CD4-positive, alpha-beta memory T cell (primary cell): ENCODE measurements around the gene SCN5A. TPM values are rescaled to one million over a fixed set of nuclear protein-coding genes. Genes with fewer than 3 reads are reported as not detected.
A peak's percentile ranks its signal among the peaks of the same experiment; 100 is the strongest.
"Not testable (repeated sequence)": the region's sequence is repeated elsewhere in the genome, so short reads cannot be mapped to it uniquely, and the experiment has no call there.

Source experiments
- CTCF ChIA-PET: fragments of 350-600 bp; sonication (Branson Sonifier 250); formaldehyde crosslinking; loops from one replicate; lab custom pipeline; 2021; ENCODE audit warnings: inconsistent platforms; ENCODE audit not compliant: partially characterized antibody; lab: Charles Lee
- POLR2A ChIA-PET: fragments of 350-600 bp; sonication (Branson Sonifier 250); formaldehyde crosslinking; loops from one replicate; lab custom pipeline; 2021; ENCODE audit not compliant: partially characterized antibody; lab: Charles Lee
- DNase-seq, 5 donors: peaks; one replicate each; pipeline versions ENCODE4 v3.0.0 to v3.0.0-alpha.2; 2020 to 2022; ENCODE audit warnings: mixed read lengths in 1 of 5
- H3K27ac ChIP-seq: one replicate; pipeline ENCODE4 v1.7.0; 2013; ENCODE audit warnings: low read depth, low read length
- H3K27me3 ChIP-seq: 2 replicates; pipeline ENCODE4 v1.7.0; 2013; ENCODE audit warnings: mild to moderate bottlenecking, low read length, moderate library complexity; ENCODE audit not compliant: insufficient read depth
- H3K36me3 ChIP-seq: 2 replicates; pipeline ENCODE4 v1.7.0; 2013; ENCODE audit warnings: mild to moderate bottlenecking, low read length, moderate library complexity; ENCODE audit not compliant: insufficient read depth
- H3K4me1 ChIP-seq: 2 replicates; pipeline ENCODE4 v1.7.0; 2013; ENCODE audit warnings: mild to moderate bottlenecking, low read length, moderate library complexity; ENCODE audit not compliant: insufficient read depth
- H3K4me3 ChIP-seq, 2 donors: one replicate each; pipeline ENCODE4 v1.7.0; 2013; ENCODE audit warnings: low read length in 2 of 2, mild to moderate bottlenecking in 1 of 2
- H3K9me3 ChIP-seq, 2 donors: one replicate each; pipeline ENCODE4 v1.7.0; 2013; ENCODE audit warnings: low read length in 2 of 2, control low read depth in 1 of 2; ENCODE audit not compliant: control insufficient read depth in 1 of 2
- H3K27ac Mint-ChIP-seq, 7 donors: one replicate each; pipeline ENCODE4 v1.8.0; 2020 to 2021; ENCODE audit warnings: mixed read lengths in 7 of 7, mild to moderate bottlenecking in 6 of 7, inconsistent platforms in 3 of 7, moderate library complexity in 3 of 7
- H3K27me3 Mint-ChIP-seq, 2 donors: one replicate each; pipeline ENCODE4 v1.8.0; 2020 to 2021; ENCODE audit warnings: mixed read lengths in 2 of 2
- H3K36me3 Mint-ChIP-seq, 2 donors: one replicate each; pipeline ENCODE4 v1.8.0; 2020 to 2021; ENCODE audit warnings: mixed read lengths in 2 of 2, inconsistent platforms in 1 of 2, mild to moderate bottlenecking in 1 of 2
- H3K4me1 Mint-ChIP-seq, 4 donors: one replicate each; pipeline ENCODE4 v1.8.0; 2020 to 2021; ENCODE audit warnings: mixed read lengths in 4 of 4, mild to moderate bottlenecking in 1 of 4
- H3K4me3 Mint-ChIP-seq, 8 donors: one replicate each; pipeline ENCODE4 v1.8.0; 2020 to 2021; ENCODE audit warnings: mixed read lengths in 8 of 8, mild to moderate bottlenecking in 7 of 8, moderate library complexity in 6 of 8, inconsistent platforms in 3 of 8
- H3K9me3 Mint-ChIP-seq, 8 donors: one replicate each; pipeline ENCODE4 v1.8.0; 2020 to 2021; ENCODE audit warnings: mixed read lengths in 8 of 8, mild to moderate bottlenecking in 5 of 8, inconsistent platforms in 3 of 8, moderate library complexity in 1 of 8
- intact Hi-C: fragments of 100-400 bp; cut with micrococcal nuclease; formaldehyde crosslinking; loops from one replicate; pipeline ENCODE4 v1.15.1; 2023
- polyA plus RNA-seq, 2 donors: library from polyadenylated mRNA; unstranded; fragments of 300-500 nt; fragmentation: Illumina TruSeq; gene quantifications; one replicate each; pipeline ENCODE4 v1.2.3, GENCODE V29; 2021
- total RNA-seq, 2 experiments: library from RNA; stranded (reverse); gene quantifications; one replicate each; pipeline ENCODE4 v1.2.3, GENCODE V29; 2021

Gene SCN5A
- total and polyA plus RNA-seq, 4 experiments from 2014 or later: 0.12 to 0.47 TPM; not detected in 2

- H3K36me3 Mint-ChIP-seq, H3K9me3 ChIP-seq, DNase-seq, H3K27me3 Mint-ChIP-seq, H3K27ac ChIP-seq, POLR2A ChIA-PET, H3K27ac Mint-ChIP-seq, H3K27me3 ChIP-seq, H3K4me3 ChIP-seq, intact Hi-C loops, H3K36me3 ChIP-seq, CTCF ChIA-PET, H3K4me3 Mint-ChIP-seq, H3K4me1 Mint-ChIP-seq, H3K4me1 ChIP-seq, H3K9me3 Mint-ChIP-seq: not testable (repeated sequence)
These were observed 82.7 kb downstream of the SCN5A start for GRCh38 chr3:38566794-38567193.

DNA sequence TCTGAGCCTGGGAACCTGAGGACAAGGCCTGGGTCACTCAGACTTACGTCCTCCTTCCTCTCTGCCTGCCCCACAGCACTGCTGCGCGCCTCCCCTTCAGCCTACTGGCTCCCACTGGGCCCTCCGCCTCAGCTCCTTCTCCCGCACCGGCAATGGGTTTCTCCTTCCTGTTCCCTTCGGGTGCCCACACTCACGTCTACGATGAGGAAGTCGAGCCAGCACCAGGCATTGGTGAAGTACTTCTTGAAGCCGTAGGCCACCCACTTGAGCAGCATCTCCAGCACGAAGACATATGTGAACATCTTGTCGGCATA lies 83.3 kb downstream of the SCN5A start:
- Histone ChIP-seq H3K36me3 (no peaks in the 10 kb centered on the region), H3K4me1 (no peaks in the 10 kb centered on the region), H3K27me3 (no peaks in the 10 kb centered on the region), H3K27ac (no peak overlapping the region), H3K4me3 (no peak overlapping the region), H3K9me3 (no peaks in the 10 kb centered on the region)
- Mint-ChIP-seq H3K9me3 (no peaks in the 10 kb centered on the region), H3K27me3 (no peaks in the 10 kb centered on the region), H3K36me3 (no peaks in the 10 kb centered on the region), H3K4me1 (no peaks in the 10 kb centered on the region), H3K27ac (no peak overlapping the region), H3K4me3 (no peak overlapping the region)
- intact Hi-C loops: no loop called here
- ChIA-PET POLR2A (no interaction called here), CTCF (no interaction called here)
- DNase-seq: no peak

DNA sequence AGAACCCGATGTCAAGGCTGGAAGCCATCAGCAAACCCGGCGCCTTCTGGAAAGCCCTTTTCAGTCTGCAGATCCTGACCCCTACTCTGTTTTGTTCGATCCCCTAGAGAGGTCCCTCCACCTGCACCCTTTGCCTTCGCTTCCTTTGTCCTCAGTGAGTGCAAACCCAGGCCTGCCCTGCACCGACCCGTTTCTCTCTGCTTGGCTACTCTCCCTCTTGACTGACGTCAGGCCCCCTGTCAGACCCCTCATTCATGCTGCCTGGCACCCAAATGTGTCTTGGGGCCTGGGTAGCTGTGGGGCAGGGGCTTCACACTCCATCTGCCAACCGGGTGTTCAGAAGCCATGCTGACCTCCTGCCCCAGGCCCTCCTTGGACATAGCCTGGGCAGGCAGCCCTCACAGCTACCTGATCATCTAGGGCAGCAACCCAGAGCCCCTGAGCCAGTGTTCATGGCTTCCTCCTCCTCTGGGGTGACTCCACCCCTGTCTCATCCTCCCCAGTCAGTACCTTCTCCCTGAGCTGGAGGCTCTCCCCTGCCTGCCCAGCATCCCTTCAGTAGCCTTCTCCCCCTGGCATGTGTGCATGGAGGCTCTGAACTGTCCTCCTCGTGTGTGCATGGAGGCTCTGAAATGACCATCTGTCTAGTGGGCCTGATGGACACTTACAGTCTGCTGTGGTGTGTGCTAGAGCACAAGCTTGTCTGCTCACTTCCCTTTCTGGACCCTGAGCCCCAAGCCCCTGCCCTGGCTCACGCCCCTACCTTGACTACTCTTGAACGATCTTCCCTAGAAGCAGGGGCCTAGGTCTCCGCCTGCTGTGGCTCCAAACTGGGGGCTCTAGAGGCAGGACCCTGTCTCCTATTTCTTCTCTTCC lies 83.9 kb downstream of the SCN5A start:
- H3K27me3 ChIP-seq: no peaks in the 10 kb centered on the region
- H3K4me3 Mint-ChIP-seq: no peak overlapping the region
- H3K4me1 ChIP-seq: no peaks in the 10 kb centered on the region
- no peaks in the 10 kb centered on the region for H3K9me3 ChIP-seq
- no peak overlapping the region for H3K27ac ChIP-seq
- no peaks in the 10 kb centered on the region for H3K36me3 ChIP-seq
- no peak overlapping the region for H3K27ac Mint-ChIP-seq
- no peaks in the 10 kb centered on the region for H3K36me3 Mint-ChIP-seq
- intact Hi-C loops: no loop called here
- no peaks in the 10 kb centered on the region for H3K9me3 Mint-ChIP-seq
- no peak overlapping the region for H3K4me3 ChIP-seq
- ChIA-PET POLR2A (no interaction called here), CTCF (no interaction called here)
- DNase-seq: no peak
- no peaks in the 10 kb centered on the region for H3K4me1 Mint-ChIP-seq
- H3K27me3 Mint-ChIP-seq: no peaks in the 10 kb centered on the region

DNA sequence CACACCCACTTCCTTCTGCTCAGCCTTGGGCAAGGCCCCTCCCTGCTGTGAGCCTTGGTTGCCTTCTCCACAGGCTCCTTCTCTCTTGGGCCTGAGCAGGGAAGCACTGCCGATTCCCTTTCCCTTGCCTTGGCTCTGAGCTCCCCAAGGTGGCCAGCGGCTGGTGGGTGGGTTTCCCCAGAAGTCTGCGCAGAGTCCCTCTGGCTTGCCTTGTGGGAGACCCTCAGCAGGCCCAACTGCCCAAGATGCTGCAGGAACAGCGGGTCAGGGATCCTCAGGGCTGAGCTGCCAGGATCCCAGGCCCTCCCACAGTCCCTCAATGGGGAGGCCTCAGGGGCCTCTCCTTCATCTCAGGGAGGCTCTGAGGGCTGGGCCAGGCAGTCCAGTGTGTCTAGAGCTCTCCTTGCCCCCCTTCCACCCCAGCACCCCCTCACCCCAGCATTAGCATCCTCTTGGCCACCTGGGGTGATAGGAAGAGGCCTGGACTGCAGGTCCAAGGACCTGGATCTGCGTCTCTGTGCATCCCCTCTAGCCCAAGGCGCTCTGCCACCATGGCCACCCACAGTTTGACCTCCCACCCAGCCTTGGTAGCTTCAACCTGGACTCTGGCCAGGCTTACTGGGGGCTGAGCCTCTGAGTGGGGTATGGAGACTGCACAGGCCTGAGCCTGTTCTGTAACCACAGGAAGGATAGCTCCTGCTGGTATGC lies 84.7 kb downstream of the SCN5A start:
- Mint-ChIP-seq H3K9me3 (peaks cover 0 to 2% (median 0%) of the 10 kb centered on the region in 8 donors), H3K27ac (no peak overlapping the region), H3K4me1 (no peaks in the 10 kb centered on the region), H3K27me3 (no peaks in the 10 kb centered on the region), H3K36me3 (no peaks in the 10 kb centered on the region), H3K4me3 (no peak overlapping the region)
- H3K4me1 ChIP-seq: no peaks in the 10 kb centered on the region
- H3K27me3 ChIP-seq: no peaks in the 10 kb centered on the region
- no peaks in the 10 kb centered on the region for H3K36me3 ChIP-seq
- ChIA-PET POLR2A (no interaction called here), CTCF (no interaction called here)
- no peak overlapping the region for H3K27ac ChIP-seq
- DNase-seq: no peak
- intact Hi-C loops: no loop called here
- H3K4me3 ChIP-seq: no peak overlapping the region
- H3K9me3 ChIP-seq: no peaks in the 10 kb centered on the region

DNA sequence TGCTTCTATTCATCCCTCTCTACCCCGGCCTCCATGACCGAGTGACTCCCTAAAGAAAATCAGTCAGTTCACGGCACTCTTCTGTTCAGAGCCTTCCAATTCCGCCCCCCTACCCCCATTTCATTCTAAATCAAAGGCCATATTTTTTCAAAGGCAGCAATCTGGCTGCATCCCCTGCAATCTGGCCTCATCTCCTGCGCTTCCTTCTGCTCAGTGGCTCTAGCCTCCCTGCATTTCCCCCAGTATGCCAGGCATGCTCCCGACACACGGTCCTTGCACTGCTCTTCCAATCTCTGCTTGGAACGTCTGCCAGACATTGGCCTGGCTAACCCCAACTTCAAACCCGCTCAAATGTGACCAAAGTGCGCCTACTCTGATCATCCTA lies 85.6 kb downstream of the SCN5A start:
- Mint-ChIP-seq H3K27ac (peak overlapping the region in 1 of 7 donors; percentile 57), H3K9me3 (peaks cover 0 to 2% (median 0%) of the 10 kb centered on the region in 8 donors), H3K4me1 (no peaks in the 10 kb centered on the region), H3K4me3 (no peak overlapping the region), H3K36me3 (no peaks in the 10 kb centered on the region), H3K27me3 (no peaks in the 10 kb centered on the region)
- Histone ChIP-seq H3K27me3 (no peaks in the 10 kb centered on the region), H3K27ac (no peak overlapping the region), H3K4me1 (no peaks in the 10 kb centered on the region), H3K36me3 (no peaks in the 10 kb centered on the region), H3K4me3 (no peak overlapping the region), H3K9me3 (no peaks in the 10 kb centered on the region)
- no peak for DNase-seq
- ChIA-PET POLR2A (no interaction called here), CTCF (no interaction called here)
- intact Hi-C loops: no loop called here

- no peak for DNase-seq
- H3K27ac ChIP-seq: no peak overlapping the region
- Mint-ChIP-seq H3K36me3 (no peaks in the 10 kb centered on the region), H3K27ac (no peak overlapping the region), H3K9me3 (peaks cover 0 to 2% (median 0%) of the 10 kb centered on the region in 8 donors), H3K27me3 (no peaks in the 10 kb centered on the region), H3K4me1 (no peaks in the 10 kb centered on the region), H3K4me3 (no peak overlapping the region)
- intact Hi-C loops: no loop called here
- H3K36me3 ChIP-seq: no peaks in the 10 kb centered on the region
- ChIA-PET CTCF (no interaction called here), POLR2A (no interaction called here)
- no peaks in the 10 kb centered on the region for H3K27me3 ChIP-seq
- H3K4me1 ChIP-seq: no peaks in the 10 kb centered on the region
- H3K4me3 ChIP-seq: no peak overlapping the region
- no peaks in the 10 kb centered on the region for H3K9me3 ChIP-seq
These were observed 86.2 kb downstream of the SCN5A start for GRCh38 chr3:38563070-38563885.

DNA sequence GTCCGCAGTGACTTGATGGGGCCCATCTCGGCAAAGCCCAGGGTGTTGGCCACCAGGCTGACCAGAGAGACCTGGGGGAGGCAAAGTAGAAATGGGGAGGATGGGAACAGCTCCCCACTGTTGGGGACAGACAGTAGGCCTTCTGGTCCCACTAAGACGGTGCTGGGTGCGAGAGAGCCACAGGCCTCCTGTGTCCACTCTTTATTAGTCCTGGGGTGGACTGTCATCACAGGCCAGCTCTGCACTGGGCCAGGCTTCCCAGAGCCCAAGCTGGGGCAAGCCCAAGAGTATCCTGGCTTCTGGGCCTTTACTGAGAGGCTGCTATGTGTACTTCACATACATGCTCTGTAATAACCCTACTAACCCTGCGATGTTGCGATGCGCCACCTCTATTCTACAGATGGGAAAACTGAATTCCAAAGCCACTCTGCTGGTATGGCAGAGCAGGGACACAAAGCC lies 87.0 kb downstream of the SCN5A start:
- intact Hi-C loops: no loop called here
- no peak for DNase-seq
- Mint-ChIP-seq H3K4me3 (no peak overlapping the region), H3K27ac (no peak overlapping the region), H3K27me3 (no peaks in the 10 kb centered on the region), H3K4me1 (no peaks in the 10 kb centered on the region), H3K36me3 (no peaks in the 10 kb centered on the region), H3K9me3 (peaks cover 0 to 2% (median 0%) of the 10 kb centered on the region in 8 donors)
- no peaks in the 10 kb centered on the region for H3K27me3 ChIP-seq
- CTCF ChIA-PET: no interaction called here
- no peak overlapping the region for H3K27ac ChIP-seq
- no peak overlapping the region for H3K4me3 ChIP-seq
- H3K36me3 ChIP-seq: no peaks in the 10 kb centered on the region
- H3K4me1 ChIP-seq: no peaks in the 10 kb centered on the region
- POLR2A ChIA-PET: no interaction called here
- no peaks in the 10 kb centered on the region for H3K9me3 ChIP-seq
